K562 (cell line): Measurements from ENCODE around the gene SLC2A4. TPM values are rescaled to one million over a fixed set of nuclear protein-coding genes. Genes with fewer than 3 reads are reported as not detected.

ENCODE experiments used
- ATAC-seq: fragments of 200-7000 bp; cut with Tn5 transposase; 3 replicates; pipeline ENCODE4 v1.9.1; 2020; ENCODE audit warnings: moderate library complexity
- BruUV-seq: library from RNA; stranded (reverse); fragments of 400-500 nt; replicated peaks from 2 replicates; lab custom pipeline; 2021; lab: Mats Ljungman, UMichigan
- CTCF ChIA-PET: fragments of 300-600 bp; formaldehyde crosslinking; extraction: SDS; loops from one replicate; lab custom pipeline; 2021; ENCODE audit warnings: low intra/inter-chr PET ratio; lab: Yijun Ruan, JAX
- POLR2A ChIA-PET: fragments of 300-600, 350-650 bp; sonication (Branson Sonifier 250); formaldehyde crosslinking; extraction: SDS; loops from one replicate; lab custom pipeline; 2021; ENCODE audit warnings: antibody characterized with exemption, inconsistent platforms; lab: Yijun Ruan, JAX
- DNase-seq, 4 experiments: peaks; one replicate each; pipeline versions ENCODE4 v3.0.0 to v3.0.0-alpha.2; 2011 to 2018; ENCODE audit warnings: low spot score in 3 of 4, mixed read lengths in 3 of 4; ENCODE audit errors: extremely low read depth in 1 of 4
- FAIRE-seq: peaks from 2 replicates; lab custom pipeline; 2011; peaks lifted over from hg19 to GRCh38; lab: Jason Lieb, UNC
- H2AFZ ChIP-seq: 2 replicates; pipeline ENCODE4 v1.6.0; 2011; ENCODE audit warnings: low read depth, low read length, control low read depth, inconsistent platforms
- H3K27ac ChIP-seq: fragments of 200-600 bp; 3 replicates; pipeline ENCODE4 v1.8.0; 2011; ENCODE audit warnings: low read depth, mild to moderate bottlenecking, control low read depth, inconsistent platforms, low read length, moderate library complexity, mixed read lengths; ENCODE audit errors: extremely low read depth
- H3K27me3 ChIP-seq, 2 experiments: fragments of 300-600 bp in 1 of 2; 2 replicates in 1 of 2; 3 replicates in 1 of 2; pipeline versions ENCODE4 v1.6.0 to v1.8.0; 2011; ENCODE audit warnings: inconsistent platforms in 2 of 2, low read length in 2 of 2, mild to moderate bottlenecking in 1 of 2, mixed read lengths in 1 of 2, moderate library complexity in 1 of 2; ENCODE audit not compliant: control insufficient read depth in 2 of 2, insufficient read depth in 2 of 2
- H3K36me3 ChIP-seq: fragments of 300-600 bp; 3 replicates; pipeline ENCODE4 v1.8.0; 2011; ENCODE audit warnings: mild to moderate bottlenecking, low read length, inconsistent platforms; ENCODE audit not compliant: control insufficient read depth, insufficient read depth
- H3K4me1 ChIP-seq, 2 experiments: fragments of 200-600 bp in 1 of 2; replicated peaks in 1 of 2; 2 replicates in 1 of 2; 3 replicates in 1 of 2; pipeline versions ENCODE4 v1.5.1 to v1.8.0; 2011; ENCODE audit warnings: inconsistent platforms in 2 of 2, low read length in 2 of 2, mild to moderate bottlenecking in 1 of 2, mixed read lengths in 1 of 2, moderate library complexity in 1 of 2; ENCODE audit not compliant: control insufficient read depth in 2 of 2, insufficient read depth in 2 of 2
- H3K4me2 ChIP-seq: 2 replicates; pipeline ENCODE4 v1.6.1; 2011; ENCODE audit warnings: low read length, control low read depth, inconsistent platforms, mixed read lengths; ENCODE audit not compliant: insufficient read depth
- H3K4me3 ChIP-seq: fragments of 200-600 bp; sonication (generic), shearing (Covaris generic); 2 replicates; pipeline ENCODE4 v1.5.1; 2016; ENCODE audit warnings: control low read depth, inconsistent platforms
- H3K79me2 ChIP-seq: fragments of 200-600 bp; 3 replicates; pipeline ENCODE4 v1.8.0; 2011; ENCODE audit warnings: low read length, inconsistent platforms; ENCODE audit not compliant: control insufficient read depth, insufficient read depth
- H3K9ac ChIP-seq, 2 experiments: 2 replicates each; pipeline versions ENCODE4 v1.6.0 to v1.6.1; 2011; ENCODE audit warnings: low read depth in 2 of 2, low read length in 2 of 2, control low read depth in 1 of 2, inconsistent platforms in 1 of 2, mild to moderate bottlenecking in 1 of 2, mixed read lengths in 1 of 2; ENCODE audit not compliant: insufficient read depth in 1 of 2
- H3K9me1 ChIP-seq: one replicate; pipeline ENCODE4 v1.6.0; 2011; ENCODE audit warnings: inconsistent platforms, mild to moderate bottlenecking, low read length, moderate library complexity; ENCODE audit not compliant: control insufficient read depth, insufficient read depth
- H3K9me3 ChIP-seq: replicated peaks from 2 replicates; pipeline ENCODE4 v1.5.1; 2011; ENCODE audit warnings: low read depth, low read length, inconsistent platforms; ENCODE audit not compliant: control insufficient read depth, insufficient read depth
- H4K20me1 ChIP-seq: replicated peaks from 2 replicates; pipeline ENCODE4 v1.6.1; 2011; ENCODE audit warnings: low read length, inconsistent platforms, mixed read lengths; ENCODE audit not compliant: control insufficient read depth, insufficient read depth
- ATF7 ChIP-seq: fragments of 450-650 bp; IDR thresholded peaks from 2 replicates; pipeline ENCODE4 v1.7.1; 2014; ENCODE audit warnings: mild to moderate bottlenecking, moderate library complexity
- PML ChIP-seq: IDR thresholded peaks from 2 replicates; pipeline ENCODE4 v1.6.1; 2012; ENCODE audit warnings: low read length, inconsistent platforms
- POLR2G ChIP-seq: fragments of 200-400 bp; formaldehyde crosslinking; IDR thresholded peaks from 2 replicates; pipeline ENCODE4 v1.6.1; 2017; ENCODE audit warnings: low read depth, mild to moderate bottlenecking, antibody characterized with exemption, low read length, moderate library complexity
- RBFOX2 ChIP-seq: fragments of 200-400 bp; formaldehyde crosslinking; IDR thresholded peaks from 2 replicates; pipeline ENCODE4 v1.6.1; 2017; ENCODE audit warnings: low read depth, mild to moderate bottlenecking, low read length, moderate library complexity
- WGBS: fragments of 100-300 bp; shearing (Covaris generic); methylation state at CpG from one replicate; pipeline ENCODE4 v1.1.6; 2016; ENCODE audit warnings: low coverage, mixed read lengths; ENCODE audit not compliant: insufficient coverage; ENCODE audit errors: missing lambda C conversion rate; 5-methylcytosine and 5-hydroxymethylcytosine counted together
- in situ Hi-C: fragments of 300-500 bp; cut with MboI; formaldehyde crosslinking; loops from 4 replicates; pipeline ENCODE4 v1.15.0; 2018; ENCODE audit warnings: inconsistent platforms, mixed read lengths
- intact Hi-C: fragments of 100-400 bp; cut with micrococcal nuclease; formaldehyde crosslinking; loops from 2 replicates; pipeline ENCODE4 v1.14.2; 2022
- polyA plus RNA-seq, 8 experiments: library from polyadenylated mRNA; depleted of rRNA in 4 of 8; stranded (reverse) in 5 of 8; unstranded in 3 of 8; fragments of >200 nt; fragmentation: Nextera tagmentation in 2 of 8; fragmentation: Illumina TruSeq in 1 of 8; extraction: Ambion mirVana in 2 of 8; extraction: Trizol in 1 of 8; gene quantifications; 2 replicates each; pipeline versions ENCODE4 v1.2.1 to v1.2.3, GENCODE V29; 2011 to 2014; ENCODE audit warnings: inconsistent platforms in 1 of 8, missing spikeins in 1 of 8
- total RNA-seq, 7 experiments: library from RNA; depleted of rRNA in 6 of 7; stranded (reverse); fragments of >200 nt in 6 of 7; fragmentation: Illumina TruSeq in 2 of 7; extraction: Trizol in 2 of 7; gene quantifications; 2 replicates each; pipeline versions ENCODE4 v1.2.1 to v1.2.3, GENCODE V29; 2011 to 2021; ENCODE audit warnings: low replicate concordance in 1 of 7

The SLC2A4 gene
- total and polyA plus RNA-seq, 9 of the 15 experiments (the other 6 are each of a cell fraction or from before 2014, with no cell fraction given) = 0.74 to 3.5 (median 1.6) TPM

DNA sequence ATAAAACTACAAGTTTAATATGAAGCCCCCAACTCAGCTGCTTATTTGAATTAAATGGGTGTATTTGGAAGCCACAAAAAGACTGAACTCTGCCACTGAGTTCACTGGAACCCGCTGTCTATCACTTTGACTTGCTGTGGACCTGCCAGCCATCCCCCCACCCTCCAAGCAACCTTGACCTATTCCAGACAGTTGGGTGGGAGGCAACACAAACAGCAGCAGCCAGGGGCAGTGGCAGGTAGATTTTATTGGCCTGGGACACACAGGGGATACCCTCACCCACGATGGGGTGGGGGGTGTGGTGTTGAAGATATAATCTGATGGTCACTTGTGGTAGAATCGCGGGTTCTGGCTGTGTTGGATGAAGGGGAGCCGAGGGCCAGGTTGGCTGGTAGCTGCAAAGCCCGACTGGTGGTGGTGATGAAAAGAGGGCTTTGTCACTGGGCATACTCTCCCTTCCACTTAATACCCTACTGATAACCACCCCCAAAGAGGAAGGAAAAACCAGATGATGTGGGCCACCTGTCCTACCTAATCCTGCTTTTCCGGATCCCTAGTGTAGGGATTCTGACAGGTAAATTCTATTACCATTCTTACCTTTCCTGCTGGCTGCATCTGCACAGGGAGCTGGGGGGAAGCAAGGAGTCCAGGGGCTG is 31.0 kb downstream of the SLC2A4 start:
- DNase-seq (no peak), FAIRE-seq (no peak), ATAC-seq (no peak)
- no peaks in the 10 kb centered on the region for H3K9me3 ChIP-seq
- 56% methylated on average over 6 of the region's 7 CpGs for WGBS
- H2AFZ ChIP-seq = no peak overlapping the region
- H3K27ac ChIP-seq = no peak overlapping the region
- H3K36me3 ChIP-seq = peaks cover 72% of the 10 kb centered on the region
- H3K9ac ChIP-seq = peak overlapping the region in 1 of 2 experiments; percentile 59; a peak in 1 of 4 replicates
- POLR2A ChIA-PET = interaction anchor here (0.6 to 2.6 kb wide), 3 partner anchors 13 to 95 kb away, joined by 3 to 21 read pairs (median 3); partner anchors contain the start of genes NEURL4 and NLGN2
- no peaks in the 10 kb centered on the region for H3K27me3 ChIP-seq
- H3K4me3 ChIP-seq = no peak overlapping the region
- in situ Hi-C loops = no loop called here
- 0 out of 2 replicates have a peak, but pooled peaks have one; percentile 10 for TF ChIP-seq POLR2G
- TF ChIP-seq ATF7 = no peak
- peak; percentile 33 for TF ChIP-seq RBFOX2
- peak; percentile 33; the same call in 1 of the 2 replicates for TF ChIP-seq PML
- intact Hi-C loops = no loop called here
- H3K4me2 ChIP-seq = no peak overlapping the region
- peaks cover 11% of the 10 kb centered on the region for H3K9me1 ChIP-seq
- H3K4me1 ChIP-seq = peaks cover 22 to 35% of the 10 kb centered on the region in 2 experiments
- BruUV-seq = no TSS peak
- H3K79me2 ChIP-seq = peaks cover 53% of the 10 kb centered on the region
- H4K20me1 ChIP-seq = peaks cover 40% of the 10 kb centered on the region
- CTCF ChIA-PET = no interaction called here
